GM12872 (cell line): ENCODE measurements around the gene CLDN22.

Experiments
- TF ChIP-seq, protein P1 (sequence below): IDR thresholded peaks from 3 replicates; pipeline ENCODE4 v1.5.1; 2011; ENCODE audit warnings: low read depth, mild to moderate bottlenecking, low read length, moderate library complexity; ENCODE audit not compliant: insufficient read depth

The CLDN22 gene

DNA sequence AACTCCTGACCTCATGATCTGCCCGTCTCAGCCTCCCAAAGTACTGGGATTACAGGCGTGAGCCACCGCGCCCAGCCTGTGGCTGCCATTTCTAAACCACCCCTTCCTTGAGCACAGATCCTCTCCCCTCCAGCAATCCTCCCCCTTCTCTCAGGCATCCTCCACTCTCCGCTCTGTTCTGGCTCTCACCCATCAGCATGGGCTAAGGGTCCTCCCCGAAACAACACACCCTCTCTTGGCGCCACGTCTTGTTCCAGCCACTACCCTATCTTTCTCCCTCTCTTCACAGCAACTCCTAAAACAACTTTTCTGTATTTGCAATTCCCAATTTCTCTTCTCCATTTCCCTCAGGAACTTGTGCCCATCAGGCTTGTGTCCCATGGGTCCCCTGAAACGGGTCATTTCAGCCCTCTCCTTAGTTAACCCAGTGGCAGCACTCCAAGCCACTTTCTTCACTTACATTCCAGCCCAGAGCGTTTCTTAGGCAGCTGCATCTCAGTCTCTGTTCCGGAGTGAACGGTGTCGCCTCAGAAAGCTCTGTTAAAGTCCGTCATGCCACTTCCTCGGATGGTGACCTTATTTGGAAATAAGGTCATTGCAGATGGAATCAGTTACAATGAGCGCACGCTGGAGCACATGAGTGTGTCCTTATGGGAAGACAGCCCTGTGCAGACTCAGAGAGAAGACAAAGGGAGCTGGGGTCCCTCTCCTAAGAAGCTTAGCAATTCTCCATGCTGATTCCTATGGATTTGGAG, 30.4 kb upstream of the CLDN22 start:
- TF ChIP-seq, protein P1, sequence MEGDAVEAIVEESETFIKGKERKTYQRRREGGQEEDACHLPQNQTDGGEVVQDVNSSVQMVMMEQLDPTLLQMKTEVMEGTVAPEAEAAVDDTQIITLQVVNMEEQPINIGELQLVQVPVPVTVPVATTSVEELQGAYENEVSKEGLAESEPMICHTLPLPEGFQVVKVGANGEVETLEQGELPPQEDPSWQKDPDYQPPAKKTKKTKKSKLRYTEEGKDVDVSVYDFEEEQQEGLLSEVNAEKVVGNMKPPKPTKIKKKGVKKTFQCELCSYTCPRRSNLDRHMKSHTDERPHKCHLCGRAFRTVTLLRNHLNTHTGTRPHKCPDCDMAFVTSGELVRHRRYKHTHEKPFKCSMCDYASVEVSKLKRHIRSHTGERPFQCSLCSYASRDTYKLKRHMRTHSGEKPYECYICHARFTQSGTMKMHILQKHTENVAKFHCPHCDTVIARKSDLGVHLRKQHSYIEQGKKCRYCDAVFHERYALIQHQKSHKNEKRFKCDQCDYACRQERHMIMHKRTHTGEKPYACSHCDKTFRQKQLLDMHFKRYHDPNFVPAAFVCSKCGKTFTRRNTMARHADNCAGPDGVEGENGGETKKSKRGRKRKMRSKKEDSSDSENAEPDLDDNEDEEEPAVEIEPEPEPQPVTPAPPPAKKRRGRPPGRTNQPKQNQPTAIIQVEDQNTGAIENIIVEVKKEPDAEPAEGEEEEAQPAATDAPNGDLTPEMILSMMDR: no peak

DNA sequence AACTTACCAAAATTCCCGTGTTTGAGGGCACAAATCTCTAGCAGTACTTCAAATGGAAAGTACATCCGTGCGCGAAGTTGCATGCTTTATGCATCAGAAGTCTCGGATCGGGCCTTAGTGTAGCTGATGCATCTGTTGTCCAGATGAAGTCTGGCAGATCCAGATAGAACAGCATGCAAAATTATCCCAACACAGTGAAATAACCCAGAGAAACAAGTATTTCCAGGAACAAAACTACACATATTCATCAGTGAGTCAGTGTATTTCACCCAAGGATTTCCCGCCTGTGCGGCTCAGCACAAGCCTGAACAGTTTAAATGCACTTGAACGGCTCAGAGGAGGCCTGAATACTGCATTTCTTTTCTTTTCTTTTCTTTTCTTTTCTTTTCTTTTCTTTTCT, 29.6 kb upstream of the CLDN22 start:
- TF ChIP-seq, protein P1: no peak

DNA sequence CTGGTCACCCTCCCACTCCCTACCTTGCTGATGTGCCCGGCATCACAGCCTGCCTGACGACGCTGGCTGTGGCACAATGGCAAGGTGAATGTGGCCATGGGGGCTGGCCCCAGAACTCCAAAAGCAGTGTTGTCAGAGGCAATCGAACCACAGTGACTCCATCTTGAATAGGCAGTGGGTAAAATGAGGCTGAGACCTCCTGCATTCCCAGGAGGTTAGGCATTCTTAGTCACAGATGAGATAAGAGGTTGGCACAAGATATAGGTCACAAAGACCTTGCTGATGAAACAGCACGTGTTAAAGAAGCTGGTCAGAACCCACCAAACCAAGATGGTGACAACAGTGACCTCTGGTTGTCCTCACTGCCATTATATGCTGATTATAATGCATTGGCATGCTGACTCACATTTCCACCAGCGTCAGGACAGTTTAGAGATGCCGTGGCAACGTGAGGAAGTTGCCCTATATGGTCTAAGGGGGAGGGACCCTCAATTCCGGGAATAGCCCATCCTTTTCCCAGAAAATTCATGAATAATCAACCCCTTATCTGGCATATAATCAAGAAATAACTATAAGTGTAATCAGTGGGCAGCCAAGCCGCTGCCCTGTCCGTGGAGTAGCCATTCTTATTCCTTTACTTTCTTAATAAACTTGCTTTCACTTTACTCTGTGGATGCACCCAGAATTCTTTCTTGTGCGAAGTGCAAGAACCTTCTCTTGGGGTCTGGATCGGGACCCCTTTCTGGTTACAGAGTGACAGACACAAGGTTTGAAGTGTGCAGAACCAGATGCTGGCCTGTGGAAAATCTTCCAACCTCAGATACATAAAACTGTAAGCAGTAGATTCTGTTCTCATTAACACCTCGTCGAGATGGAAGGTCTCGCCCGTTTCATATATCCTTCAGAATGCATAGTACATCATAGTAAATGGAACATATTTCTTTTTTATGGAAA, 28.9 kb upstream of the CLDN22 start:
- TF ChIP-seq, protein P1: no peak

DNA sequence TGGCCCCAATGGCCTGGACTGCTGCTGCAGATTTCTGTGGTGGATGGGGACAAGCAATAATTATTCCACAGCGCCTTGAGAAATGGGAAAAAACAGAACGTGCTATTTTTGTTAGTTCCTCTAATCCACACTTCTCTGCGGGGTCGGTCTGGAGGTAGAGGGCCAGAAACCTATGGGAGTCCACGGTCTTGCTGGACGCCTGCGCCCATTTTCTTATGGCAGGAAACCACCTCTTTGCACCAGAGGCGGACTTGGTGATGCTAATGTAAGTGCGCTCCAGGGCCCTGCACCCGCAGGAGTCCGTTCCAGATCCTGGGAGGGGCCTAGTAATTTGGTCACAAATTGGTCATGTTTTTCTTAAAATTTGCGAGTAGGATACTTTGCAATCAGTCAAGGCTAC, 28.1 kb upstream of the CLDN22 start:
- TF ChIP-seq, protein P1: no peak

DNA sequence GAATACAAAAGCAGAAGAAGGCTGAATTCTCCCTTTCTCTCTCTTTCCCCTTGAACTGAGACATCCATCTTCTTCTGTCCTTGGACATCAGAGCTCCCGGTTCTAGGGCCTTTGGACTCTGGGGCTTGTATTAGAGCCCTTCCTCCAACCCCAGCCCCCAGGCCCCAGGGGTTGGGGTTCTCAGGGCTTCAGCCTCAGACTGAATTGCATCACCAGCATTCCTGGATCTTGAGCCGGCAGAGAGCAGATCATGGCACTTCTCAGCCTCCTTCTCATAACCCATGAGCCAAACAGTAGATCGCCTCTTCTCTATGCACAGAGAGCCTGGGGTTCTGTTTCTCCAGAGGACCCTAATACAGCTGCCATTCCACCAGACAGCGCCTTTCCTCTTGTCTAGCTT, 27.5 kb upstream of the CLDN22 start:
- TF ChIP-seq, protein P1: no peak

DNA sequence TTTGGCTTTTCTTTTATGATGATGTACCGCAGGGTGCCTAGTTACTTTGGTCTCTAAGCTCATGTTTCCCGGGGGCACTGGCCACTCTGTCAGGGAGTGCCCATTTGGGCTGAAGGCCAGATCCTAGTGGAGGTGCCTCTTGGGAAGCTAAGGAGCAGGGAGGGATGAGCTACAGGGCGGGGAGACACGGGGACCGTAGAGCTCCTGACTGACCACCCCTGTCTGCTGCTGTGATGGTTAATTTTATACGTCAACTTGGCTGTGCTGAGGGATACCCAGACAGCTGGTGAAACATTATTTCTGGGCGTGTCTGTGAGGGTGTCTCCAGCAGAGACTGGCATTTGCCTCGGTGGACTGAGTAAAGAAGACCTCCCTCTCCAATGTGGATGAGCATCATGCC, 27.1 kb upstream of the CLDN22 start:
- TF ChIP-seq, protein P1: no peak

DNA sequence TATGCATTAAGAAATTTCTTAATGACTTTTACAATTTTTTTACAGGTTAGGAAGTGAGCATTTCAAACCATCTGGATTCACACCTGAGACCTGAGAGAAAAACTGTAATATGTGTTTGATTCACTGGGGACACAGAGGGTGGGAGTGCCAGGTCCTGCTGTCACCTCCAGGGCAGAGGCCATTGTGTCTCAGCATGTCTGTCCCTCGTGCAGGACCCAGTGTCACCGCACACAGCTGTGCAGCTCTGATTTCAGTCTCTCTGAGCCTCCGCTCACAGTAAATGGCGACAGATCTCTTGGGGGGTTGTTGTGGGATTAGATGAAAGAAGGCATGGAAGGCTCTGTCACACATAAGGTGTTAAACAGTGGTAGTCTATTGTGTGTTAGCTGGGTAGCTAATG, 25.2 kb upstream of the CLDN22 start:
- TF ChIP-seq, protein P1: no peak
